H54 (cell line): ENCODE results near the gene ISM1.

ENCODE experiments used
- DNase-seq: peaks from one replicate; pipeline ENCODE4 v3.0.0; 2011; ENCODE audit warnings: low spot score, mixed read lengths; ENCODE audit not compliant: insufficient read length
- FAIRE-seq: peaks from 3 replicates; lab custom pipeline; 2011; peaks lifted over from hg19 to GRCh38; lab: Jason Lieb, UNC
- POLR2A ChIP-seq: IDR thresholded peaks from 2 replicates; pipeline ENCODE4 v1.6.1; 2011; ENCODE audit warnings: low read depth, mild to moderate bottlenecking, low read length

The ISM1 gene

GRCh38 chr20:13211956-13212618, 9.0 kb upstream of the ISM1 start:
- TF ChIP-seq POLR2A, result no peak
- DNase-seq (no peak), FAIRE-seq (no peak)

- FAIRE-seq, result no peak
- no peak for TF ChIP-seq POLR2A
These were observed 8.3 kb upstream of the ISM1 start for GRCh38 chr20:13212750-13213149.

GRCh38 chr20:13213335-13213734, 7.7 kb upstream of the ISM1 start:
- no peak for FAIRE-seq
- no peak for DNase-seq
- no peak for TF ChIP-seq POLR2A

More at GRCh38 chr20:13212750-13213149, 8.3 kb upstream of the ISM1 start:
- no peak for DNase-seq

GRCh38 chr20:13216533-13216932, 4.5 kb upstream of the ISM1 start:
- DNase-seq, result no peak
- no peak for FAIRE-seq
- TF ChIP-seq POLR2A, result no peak

GRCh38 chr20:13219327-13220193, 1.5 kb upstream of the ISM1 start:
- FAIRE-seq, result no peak
- no peak for TF ChIP-seq POLR2A

GRCh38 chr20:13220194-13220903, 725 bp upstream of the ISM1 start:
- no peak for TF ChIP-seq POLR2A
- DNase-seq, result no peak
- FAIRE-seq, result no peak

More at GRCh38 chr20:13219327-13220193, 1.5 kb upstream of the ISM1 start:
- DNase-seq, result no peak

GRCh38 chr20:13221313-13221672, 219 bp downstream of the ISM1 start:
- DNase-seq, result no peak
- TF ChIP-seq POLR2A, result no peak
- FAIRE-seq, result no peak

GRCh38 chr20:13221673-13222318, 722 bp downstream of the ISM1 start:
- DNase-seq (no peak), FAIRE-seq (no peak)
- TF ChIP-seq POLR2A, result no peak

GRCh38 chr20:13222319-13222716, 1.2 kb downstream of the ISM1 start:
- TF ChIP-seq POLR2A, result no peak
- FAIRE-seq (no peak), DNase-seq (no peak)

GRCh38 chr20:13223736-13224520, 2.9 kb downstream of the ISM1 start:
- TF ChIP-seq POLR2A, result no peak
- DNase-seq (no peak), FAIRE-seq (no peak)

GRCh38 chr20:13226367-13226766, 5.3 kb downstream of the ISM1 start:
- no peak for FAIRE-seq
- no peak for TF ChIP-seq POLR2A
- DNase-seq, result no peak

- DNase-seq (no peak), FAIRE-seq (no peak)
- no peak for TF ChIP-seq POLR2A
These were observed 7.7 kb downstream of the ISM1 start for GRCh38 chr20:13228771-13229170.

GRCh38 chr20:13229538-13229937, 8.5 kb downstream of the ISM1 start:
- FAIRE-seq, result no peak
- TF ChIP-seq POLR2A, result no peak
- no peak for DNase-seq
